K562 (cell line): ENCODE measurements around the gene GLIS2. TPM values are rescaled to one million over a fixed set of nuclear protein-coding genes. Genes with fewer than 3 reads are reported as not detected.
"Not testable (repeated sequence)": the region's sequence is repeated elsewhere in the genome, so short reads cannot be mapped to it uniquely, and the experiment has no call there.

Experiments used
- ATAC-seq: fragments of 200-7000 bp; cut with Tn5 transposase; 3 replicates; pipeline ENCODE4 v1.9.1; 2020; ENCODE audit warnings: moderate library complexity
- BruUV-seq: library from RNA; stranded (reverse); fragments of 400-500 nt; replicated peaks from 2 replicates; lab custom pipeline; 2021; lab: Mats Ljungman, UMichigan
- CTCF ChIA-PET: fragments of 300-600 bp; formaldehyde crosslinking; extraction: SDS; loops from one replicate; lab custom pipeline; 2021; ENCODE audit warnings: low intra/inter-chr PET ratio; lab: Yijun Ruan, JAX
- POLR2A ChIA-PET: fragments of 300-600, 350-650 bp; sonication (Branson Sonifier 250); formaldehyde crosslinking; extraction: SDS; loops from one replicate; lab custom pipeline; 2021; ENCODE audit warnings: antibody characterized with exemption, inconsistent platforms; lab: Yijun Ruan, JAX
- DNase-seq, 4 experiments: peaks; one replicate each; pipeline versions ENCODE4 v3.0.0 to v3.0.0-alpha.2; 2011 to 2018; ENCODE audit warnings: low spot score in 3 of 4, mixed read lengths in 3 of 4; ENCODE audit errors: extremely low read depth in 1 of 4
- FAIRE-seq: peaks from 2 replicates; lab custom pipeline; 2011; peaks lifted over from hg19 to GRCh38; lab: Jason Lieb, UNC
- H2AFZ ChIP-seq: 2 replicates; pipeline ENCODE4 v1.6.0; 2011; ENCODE audit warnings: low read depth, low read length, control low read depth, inconsistent platforms
- H3K27ac ChIP-seq: fragments of 200-600 bp; 3 replicates; pipeline ENCODE4 v1.8.0; 2011; ENCODE audit warnings: low read depth, mild to moderate bottlenecking, control low read depth, inconsistent platforms, low read length, moderate library complexity, mixed read lengths; ENCODE audit errors: extremely low read depth
- H3K27me3 ChIP-seq, 2 experiments: fragments of 300-600 bp in 1 of 2; 2 replicates in 1 of 2; 3 replicates in 1 of 2; pipeline versions ENCODE4 v1.6.0 to v1.8.0; 2011; ENCODE audit warnings: inconsistent platforms in 2 of 2, low read length in 2 of 2, mild to moderate bottlenecking in 1 of 2, mixed read lengths in 1 of 2, moderate library complexity in 1 of 2; ENCODE audit not compliant: control insufficient read depth in 2 of 2, insufficient read depth in 2 of 2
- H3K36me3 ChIP-seq: fragments of 300-600 bp; 3 replicates; pipeline ENCODE4 v1.8.0; 2011; ENCODE audit warnings: mild to moderate bottlenecking, low read length, inconsistent platforms; ENCODE audit not compliant: control insufficient read depth, insufficient read depth
- H3K4me1 ChIP-seq, 2 experiments: fragments of 200-600 bp in 1 of 2; replicated peaks in 1 of 2; 2 replicates in 1 of 2; 3 replicates in 1 of 2; pipeline versions ENCODE4 v1.5.1 to v1.8.0; 2011; ENCODE audit warnings: inconsistent platforms in 2 of 2, low read length in 2 of 2, mild to moderate bottlenecking in 1 of 2, mixed read lengths in 1 of 2, moderate library complexity in 1 of 2; ENCODE audit not compliant: control insufficient read depth in 2 of 2, insufficient read depth in 2 of 2
- H3K4me2 ChIP-seq: 2 replicates; pipeline ENCODE4 v1.6.1; 2011; ENCODE audit warnings: low read length, control low read depth, inconsistent platforms, mixed read lengths; ENCODE audit not compliant: insufficient read depth
- H3K4me3 ChIP-seq: fragments of 200-600 bp; sonication (generic), shearing (Covaris generic); 2 replicates; pipeline ENCODE4 v1.5.1; 2016; ENCODE audit warnings: control low read depth, inconsistent platforms
- H3K79me2 ChIP-seq: fragments of 200-600 bp; 3 replicates; pipeline ENCODE4 v1.8.0; 2011; ENCODE audit warnings: low read length, inconsistent platforms; ENCODE audit not compliant: control insufficient read depth, insufficient read depth
- H3K9ac ChIP-seq, 2 experiments: 2 replicates each; pipeline versions ENCODE4 v1.6.0 to v1.6.1; 2011; ENCODE audit warnings: low read depth in 2 of 2, low read length in 2 of 2, control low read depth in 1 of 2, inconsistent platforms in 1 of 2, mild to moderate bottlenecking in 1 of 2, mixed read lengths in 1 of 2; ENCODE audit not compliant: insufficient read depth in 1 of 2
- H3K9me1 ChIP-seq: one replicate; pipeline ENCODE4 v1.6.0; 2011; ENCODE audit warnings: inconsistent platforms, mild to moderate bottlenecking, low read length, moderate library complexity; ENCODE audit not compliant: control insufficient read depth, insufficient read depth
- H3K9me3 ChIP-seq: replicated peaks from 2 replicates; pipeline ENCODE4 v1.5.1; 2011; ENCODE audit warnings: low read depth, low read length, inconsistent platforms; ENCODE audit not compliant: control insufficient read depth, insufficient read depth
- H4K20me1 ChIP-seq: replicated peaks from 2 replicates; pipeline ENCODE4 v1.6.1; 2011; ENCODE audit warnings: low read length, inconsistent platforms, mixed read lengths; ENCODE audit not compliant: control insufficient read depth, insufficient read depth
- HEY1 ChIP-seq: fragments of 250-450 bp; sonication (Bioruptor Pico); IDR thresholded peaks from 2 replicates; pipeline ENCODE4 v1.5.0; 2020; ENCODE audit warnings: mild to moderate bottlenecking, moderate library complexity, borderline replicate concordance
- POLR2G ChIP-seq: fragments of 200-400 bp; formaldehyde crosslinking; IDR thresholded peaks from 2 replicates; pipeline ENCODE4 v1.6.1; 2017; ENCODE audit warnings: low read depth, mild to moderate bottlenecking, antibody characterized with exemption, low read length, moderate library complexity
- ZNF121 ChIP-seq: sonication (generic); formaldehyde crosslinking; conservative IDR thresholded peaks from 2 replicates; pipeline ENCODE4 v1.8.0; 2022; ENCODE audit warnings: missing genetic modification reagents
- ZNF239 ChIP-seq: fragments of 250-450 bp; sonication (Bioruptor Pico); IDR thresholded peaks from 2 replicates; pipeline ENCODE4 v1.4.0; 2020; ENCODE audit warnings: mild to moderate bottlenecking
- WGBS: fragments of 100-300 bp; shearing (Covaris generic); methylation state at CpG from one replicate; pipeline ENCODE4 v1.1.6; 2016; ENCODE audit warnings: low coverage, mixed read lengths; ENCODE audit not compliant: insufficient coverage; ENCODE audit errors: missing lambda C conversion rate; 5-methylcytosine and 5-hydroxymethylcytosine counted together
- in situ Hi-C: fragments of 300-500 bp; cut with MboI; formaldehyde crosslinking; loops from 4 replicates; pipeline ENCODE4 v1.15.0; 2018; ENCODE audit warnings: inconsistent platforms, mixed read lengths
- intact Hi-C: fragments of 100-400 bp; cut with micrococcal nuclease; formaldehyde crosslinking; loops from 2 replicates; pipeline ENCODE4 v1.14.2; 2022
- polyA plus RNA-seq, 8 experiments: library from polyadenylated mRNA; depleted of rRNA in 4 of 8; stranded (reverse) in 5 of 8; unstranded in 3 of 8; fragments of >200 nt; fragmentation: Nextera tagmentation in 2 of 8; fragmentation: Illumina TruSeq in 1 of 8; extraction: Ambion mirVana in 2 of 8; extraction: Trizol in 1 of 8; gene quantifications; 2 replicates each; pipeline versions ENCODE4 v1.2.1 to v1.2.3, GENCODE V29; 2011 to 2014; ENCODE audit warnings: inconsistent platforms in 1 of 8, missing spikeins in 1 of 8
- total RNA-seq, 7 experiments: library from RNA; depleted of rRNA in 6 of 7; stranded (reverse); fragments of >200 nt in 6 of 7; fragmentation: Illumina TruSeq in 2 of 7; extraction: Trizol in 2 of 7; gene quantifications; 2 replicates each; pipeline versions ENCODE4 v1.2.1 to v1.2.3, GENCODE V29; 2011 to 2021; ENCODE audit warnings: low replicate concordance in 1 of 7

GLIS2 gene
- total and polyA plus RNA-seq, 9 of the 15 experiments (the other 6 are each of a cell fraction or from before 2014, with no cell fraction given), result 0.10 to 9.0 (median 0.57) TPM

DNA sequence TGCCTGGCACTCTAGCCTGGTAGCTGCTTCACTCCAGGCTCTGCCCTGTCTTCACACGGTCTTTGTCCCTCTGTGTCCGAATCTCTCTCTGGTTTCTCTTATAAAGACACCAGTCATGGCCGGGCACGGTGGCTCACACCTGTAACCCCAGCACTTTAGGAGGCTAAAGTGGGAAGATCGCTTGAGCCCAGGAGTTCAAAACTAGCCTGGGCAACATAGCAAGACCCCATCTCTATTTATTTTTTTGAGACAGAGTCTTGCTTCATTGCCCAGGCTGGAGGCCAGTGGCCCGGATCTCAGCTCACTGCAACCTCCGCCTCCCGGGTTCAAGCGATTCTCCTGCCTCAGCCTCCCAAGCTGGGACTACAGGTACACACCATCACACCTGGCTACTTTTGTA is 17.8 kb downstream of the GLIS2 start:
- H3K27ac ChIP-seq, H3K4me3 ChIP-seq, H4K20me1 ChIP-seq, H2AFZ ChIP-seq, H3K9me1 ChIP-seq, H3K9me3 ChIP-seq, intact Hi-C loops, H3K79me2 ChIP-seq, CTCF ChIA-PET, FAIRE-seq, H3K9ac ChIP-seq, H3K4me2 ChIP-seq, DNase-seq, H3K27me3 ChIP-seq, ATAC-seq, BruUV-seq: not testable (repeated sequence)
- POLR2A ChIA-PET, result interaction anchor here (1.6 kb wide), 1 partner anchor 72 kb away, joined by 5 read pairs; no protein-coding TSS in a partner anchor
- Histone ChIP-seq H3K36me3 (peaks cover 29% of the 10 kb centered on the region; the same call in 1 of the 3 replicates), H3K4me1 (peaks cover 0 to 52% of the 10 kb centered on the region in 2 experiments; a peak in 3 of 5 replicates)
- WGBS, result 84% methylated on average over 9 of the region's 9 CpGs
- in situ Hi-C loops, result loop anchor here (5.0 kb wide), 1 partner anchor 46 kb away; no protein-coding TSS in a partner anchor
- TF ChIP-seq ZNF121 (CRISPR knock-in tag), result peak; percentile 74

DNA sequence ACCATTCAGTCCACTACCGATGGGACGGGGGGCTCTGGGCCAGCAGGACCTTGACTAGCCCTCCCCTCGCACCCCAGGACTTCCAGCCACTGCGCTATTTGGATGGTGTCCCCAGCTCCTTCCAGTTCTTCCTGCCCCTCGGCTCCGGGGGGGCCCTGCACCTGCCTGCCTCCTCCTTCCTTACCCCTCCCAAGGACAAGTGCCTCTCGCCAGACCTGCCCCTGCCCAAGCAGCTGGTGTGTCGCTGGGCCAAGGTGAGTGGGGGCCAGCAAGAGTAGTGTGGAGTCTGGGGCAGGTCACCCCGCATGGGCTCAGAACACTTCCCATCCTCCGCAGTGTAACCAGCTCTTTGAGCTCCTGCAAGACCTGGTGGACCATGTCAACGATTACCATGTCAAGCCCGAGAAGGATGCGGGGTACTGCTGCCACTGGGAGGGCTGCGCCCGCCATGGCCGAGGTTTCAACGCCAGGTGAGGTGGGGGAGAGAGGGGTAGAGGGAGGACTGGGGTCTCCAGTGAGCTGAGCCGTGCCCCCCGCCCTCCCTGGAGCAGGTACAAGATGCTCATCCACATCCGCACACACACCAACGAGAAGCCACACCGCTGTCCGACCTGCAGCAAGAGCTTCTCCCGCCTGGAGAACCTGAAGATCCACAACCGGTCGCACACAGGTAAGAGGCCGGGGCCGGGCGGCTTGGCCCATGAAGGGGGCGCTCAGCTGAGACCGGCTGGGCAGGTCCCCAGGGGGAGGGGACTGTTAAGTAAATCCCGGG is 19.0 kb downstream of the GLIS2 start:
- Histone ChIP-seq H4K20me1 (0 out of 2 replicates have a peak, but pooled peaks cover 3% of the 10 kb centered on the region), H3K4me3 (no peak overlapping the region), H3K79me2 (no peaks in the 10 kb centered on the region), H2AFZ (no peak overlapping the region), H3K36me3 (peaks cover 41% of the 10 kb centered on the region; the same call in 2 of the 3 replicates), H3K27ac (no peak overlapping the region), H3K27me3 (no peaks in the 10 kb centered on the region), H3K9me3 (no peaks in the 10 kb centered on the region), H3K9ac (no peak overlapping the region), H3K4me2 (no peak overlapping the region), H3K4me1 (peaks cover 0 to 56% of the 10 kb centered on the region in 2 experiments; a peak in 2 of 5 replicates), H3K9me1 (no peaks in the 10 kb centered on the region)
- in situ Hi-C loops (loop anchor here (5.0 kb wide), 1 partner anchor 48 kb away; no protein-coding TSS in a partner anchor), intact Hi-C loops (no loop called here)
- TF ChIP-seq POLR2G (0 out of 2 replicates have a peak, but pooled peaks have one; percentile 48), ZNF239 (CRISPR knock-in tag) (no peak), HEY1 (CRISPR knock-in tag) (no peak)
- CTCF ChIA-PET, result no interaction called here
- DNase-seq, result no peak
- FAIRE-seq, result no peak
- POLR2A ChIA-PET, result interaction anchor here (0.6 to 1.0 kb wide), 2 partner anchors 20 to 71 kb away, joined by 3 read pairs; no protein-coding TSS in a partner anchor
- 86% methylated on average over 29 of the region's 32 CpGs for WGBS
- BruUV-seq, result no TSS peak
- ATAC-seq, result no peak
